Measurements from ENCODE around the gene RRP15. TPM values are rescaled to one million over a fixed set of nuclear protein-coding genes. Genes with fewer than 3 reads are reported as not detected.

The RRP15 gene
- total RNA-seq, 1 experiment from 2014 or later, result 25.5 TPM

DNA sequence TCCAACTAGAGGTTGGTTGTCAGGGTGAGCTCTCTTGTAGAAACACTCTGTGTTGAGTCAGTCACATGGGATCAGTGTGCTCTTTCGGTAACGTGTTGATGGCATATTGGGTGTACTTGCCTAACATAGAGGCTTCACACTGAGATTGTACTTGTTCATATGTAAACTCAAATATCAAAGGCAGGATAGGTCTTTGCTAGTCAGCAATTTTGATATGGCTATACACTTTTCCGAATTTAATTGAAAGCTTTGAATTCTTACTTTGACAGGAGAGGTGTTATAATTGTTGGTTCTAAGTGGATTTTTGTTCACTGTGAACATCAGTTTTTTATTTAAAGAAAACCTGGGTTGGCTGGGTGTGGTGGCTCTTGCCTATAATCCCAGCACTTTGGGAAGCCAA lies 43.7 kb downstream of the RRP15 start:
- POLR2A ChIA-PET, result no interaction called here
- ATAC-seq, result no peak

More for the DNA sequence above, 43.7 kb downstream of the RRP15 start:
- H3K4me1 ChIP-seq (ENCODE audit: control insufficient read depth in 1 of 2, insufficient read depth in 2 of 2, low read length in 2 of 2), result no peaks in the 10 kb centered on the region
- no peak overlapping the region for H3K4me2 ChIP-seq (ENCODE audit: low read length)
- no peaks in the 10 kb centered on the region for H3K9me3 ChIP-seq (ENCODE audit: control insufficient read depth in 1 of 2, insufficient read depth in 1 of 2, low read depth in 1 of 2, low read length in 2 of 2)
- intact Hi-C loops (cut with micrococcal nuclease), result no loop called here
- DNase-seq (ENCODE audit: low read depth, low spot score), result no peak
- TF ChIP-seq JUND (IDR thresholded peaks at IDR 0.05) (no peak), SIN3A (IDR thresholded peaks at IDR 0.05; ENCODE audit: low read depth) (no peak), FOSL1 (IDR thresholded peaks at IDR 0.05; ENCODE audit: low read depth) (no peak), ZNF274 (IDR thresholded peaks at IDR 0.05; ENCODE audit: low read depth, low read length) (no peak), YY1 (IDR thresholded peaks at IDR 0.05; ENCODE audit: extremely low read depth, insufficient replicate concordance, low read depth, low read length) (no peak), CBX3 (IDR thresholded peaks at IDR 0.05; ENCODE audit: low read depth) (no peak), TCF7L2 (IDR thresholded peaks at IDR 0.05; ENCODE audit: borderline replicate concordance, extremely low read depth, insufficient read depth, insufficient read length) (no peak), EZH2phosphoT487 (IDR thresholded peaks at IDR 0.05; ENCODE audit: borderline replicate concordance) (no peak), SRF (IDR thresholded peaks at IDR 0.05; ENCODE audit: low read depth) (no peak), ELF1 (IDR thresholded peaks at IDR 0.05; ENCODE audit: borderline replicate concordance, low read depth) (no peak), EZH2 (IDR thresholded peaks at IDR 0.05) (no peak)
- TF ChIP-seq, protein P1, sequence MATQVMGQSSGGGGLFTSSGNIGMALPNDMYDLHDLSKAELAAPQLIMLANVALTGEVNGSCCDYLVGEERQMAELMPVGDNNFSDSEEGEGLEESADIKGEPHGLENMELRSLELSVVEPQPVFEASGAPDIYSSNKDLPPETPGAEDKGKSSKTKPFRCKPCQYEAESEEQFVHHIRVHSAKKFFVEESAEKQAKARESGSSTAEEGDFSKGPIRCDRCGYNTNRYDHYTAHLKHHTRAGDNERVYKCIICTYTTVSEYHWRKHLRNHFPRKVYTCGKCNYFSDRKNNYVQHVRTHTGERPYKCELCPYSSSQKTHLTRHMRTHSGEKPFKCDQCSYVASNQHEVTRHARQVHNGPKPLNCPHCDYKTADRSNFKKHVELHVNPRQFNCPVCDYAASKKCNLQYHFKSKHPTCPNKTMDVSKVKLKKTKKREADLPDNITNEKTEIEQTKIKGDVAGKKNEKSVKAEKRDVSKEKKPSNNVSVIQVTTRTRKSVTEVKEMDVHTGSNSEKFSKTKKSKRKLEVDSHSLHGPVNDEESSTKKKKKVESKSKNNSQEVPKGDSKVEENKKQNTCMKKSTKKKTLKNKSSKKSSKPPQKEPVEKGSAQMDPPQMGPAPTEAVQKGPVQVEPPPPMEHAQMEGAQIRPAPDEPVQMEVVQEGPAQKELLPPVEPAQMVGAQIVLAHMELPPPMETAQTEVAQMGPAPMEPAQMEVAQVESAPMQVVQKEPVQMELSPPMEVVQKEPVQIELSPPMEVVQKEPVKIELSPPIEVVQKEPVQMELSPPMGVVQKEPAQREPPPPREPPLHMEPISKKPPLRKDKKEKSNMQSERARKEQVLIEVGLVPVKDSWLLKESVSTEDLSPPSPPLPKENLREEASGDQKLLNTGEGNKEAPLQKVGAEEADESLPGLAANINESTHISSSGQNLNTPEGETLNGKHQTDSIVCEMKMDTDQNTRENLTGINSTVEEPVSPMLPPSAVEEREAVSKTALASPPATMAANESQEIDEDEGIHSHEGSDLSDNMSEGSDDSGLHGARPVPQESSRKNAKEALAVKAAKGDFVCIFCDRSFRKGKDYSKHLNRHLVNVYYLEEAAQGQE (IDR thresholded peaks at IDR 0.05; ENCODE audit: low read depth), result no peak
- TF ChIP-seq, protein P2, sequence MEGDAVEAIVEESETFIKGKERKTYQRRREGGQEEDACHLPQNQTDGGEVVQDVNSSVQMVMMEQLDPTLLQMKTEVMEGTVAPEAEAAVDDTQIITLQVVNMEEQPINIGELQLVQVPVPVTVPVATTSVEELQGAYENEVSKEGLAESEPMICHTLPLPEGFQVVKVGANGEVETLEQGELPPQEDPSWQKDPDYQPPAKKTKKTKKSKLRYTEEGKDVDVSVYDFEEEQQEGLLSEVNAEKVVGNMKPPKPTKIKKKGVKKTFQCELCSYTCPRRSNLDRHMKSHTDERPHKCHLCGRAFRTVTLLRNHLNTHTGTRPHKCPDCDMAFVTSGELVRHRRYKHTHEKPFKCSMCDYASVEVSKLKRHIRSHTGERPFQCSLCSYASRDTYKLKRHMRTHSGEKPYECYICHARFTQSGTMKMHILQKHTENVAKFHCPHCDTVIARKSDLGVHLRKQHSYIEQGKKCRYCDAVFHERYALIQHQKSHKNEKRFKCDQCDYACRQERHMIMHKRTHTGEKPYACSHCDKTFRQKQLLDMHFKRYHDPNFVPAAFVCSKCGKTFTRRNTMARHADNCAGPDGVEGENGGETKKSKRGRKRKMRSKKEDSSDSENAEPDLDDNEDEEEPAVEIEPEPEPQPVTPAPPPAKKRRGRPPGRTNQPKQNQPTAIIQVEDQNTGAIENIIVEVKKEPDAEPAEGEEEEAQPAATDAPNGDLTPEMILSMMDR (IDR thresholded peaks at IDR 0.05 in 2 of 3, conservative IDR thresholded peaks at IDR 0.05 in 1 of 3; ENCODE audit: borderline replicate concordance in 1 of 3, insufficient read depth in 1 of 3, low read depth in 2 of 3, low read length in 2 of 3), result no peak
- TF ChIP-seq, protein P3, sequence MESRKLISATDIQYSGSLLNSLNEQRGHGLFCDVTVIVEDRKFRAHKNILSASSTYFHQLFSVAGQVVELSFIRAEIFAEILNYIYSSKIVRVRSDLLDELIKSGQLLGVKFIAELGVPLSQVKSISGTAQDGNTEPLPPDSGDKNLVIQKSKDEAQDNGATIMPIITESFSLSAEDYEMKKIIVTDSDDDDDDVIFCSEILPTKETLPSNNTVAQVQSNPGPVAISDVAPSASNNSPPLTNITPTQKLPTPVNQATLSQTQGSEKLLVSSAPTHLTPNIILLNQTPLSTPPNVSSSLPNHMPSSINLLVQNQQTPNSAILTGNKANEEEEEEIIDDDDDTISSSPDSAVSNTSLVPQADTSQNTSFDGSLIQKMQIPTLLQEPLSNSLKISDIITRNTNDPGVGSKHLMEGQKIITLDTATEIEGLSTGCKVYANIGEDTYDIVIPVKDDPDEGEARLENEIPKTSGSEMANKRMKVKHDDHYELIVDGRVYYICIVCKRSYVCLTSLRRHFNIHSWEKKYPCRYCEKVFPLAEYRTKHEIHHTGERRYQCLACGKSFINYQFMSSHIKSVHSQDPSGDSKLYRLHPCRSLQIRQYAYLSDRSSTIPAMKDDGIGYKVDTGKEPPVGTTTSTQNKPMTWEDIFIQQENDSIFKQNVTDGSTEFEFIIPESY (IDR thresholded peaks at IDR 0.05; ENCODE audit: extremely low read depth, insufficient replicate concordance, low read length), result no peak
- TF ChIP-seq, protein P4, sequence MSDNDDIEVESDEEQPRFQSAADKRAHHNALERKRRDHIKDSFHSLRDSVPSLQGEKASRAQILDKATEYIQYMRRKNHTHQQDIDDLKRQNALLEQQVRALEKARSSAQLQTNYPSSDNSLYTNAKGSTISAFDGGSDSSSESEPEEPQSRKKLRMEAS (IDR thresholded peaks at IDR 0.05), result no peak
- H3K4me3 ChIP-seq (replicated peaks in 1 of 2; ENCODE audit: low read depth in 1 of 2, low read length in 2 of 2), result no peak overlapping the region
- H3K36me3 ChIP-seq (ENCODE audit: control insufficient read depth in 1 of 2, insufficient read depth in 2 of 2, low read length in 2 of 2), result no peaks in the 10 kb centered on the region; a peak in 1 of 4 replicates
- no peak overlapping the region for H3K9ac ChIP-seq (ENCODE audit: low read length)
- H3K27ac ChIP-seq (ENCODE audit: low read depth, low read length), result no peak overlapping the region
- H3K9me2 ChIP-seq (ENCODE audit: insufficient read depth), result no peaks in the 10 kb centered on the region
- no peak overlapping the region for H2AFZ ChIP-seq (ENCODE audit: low read depth, low read length, poor library complexity, severe bottlenecking)
- BruUV-seq (replicated peaks), result no TSS peak
- no peaks in the 10 kb centered on the region for H4K20me1 ChIP-seq (ENCODE audit: insufficient read depth)
- ChIA-PET CTCF (interaction anchor here (1.6 to 2.1 kb wide), 3 partner anchors 26 to 1057 kb away, joined by 4 to 6 read pairs (median 5); no protein-coding TSS in a partner anchor), RAD21 (ENCODE audit: low non-redundant PET in 1 of 2, low total read pairs in 2 of 2, uncharacterized antibody in 2 of 2, unreplicated experiment in 2 of 2) (interaction anchor here in 1 of 2 experiments (0.7 kb wide), 1 partner anchor 689 kb away, joined by 3 read pairs; no protein-coding TSS in a partner anchor)
- peaks cover 6% of the 10 kb centered on the region for H3K79me2 ChIP-seq (ENCODE audit: insufficient read depth, low read length)
- no peaks in the 10 kb centered on the region for H3K27me3 ChIP-seq (ENCODE audit: insufficient read depth, low read length)
